Astrocyte (in vitro differentiated cells and primary cell): Measurements from ENCODE around the gene KCNJ2. TPM values are rescaled to one million over a fixed set of nuclear protein-coding genes. Genes with fewer than 3 reads are reported as not detected.
A peak's percentile ranks its signal among the peaks of the same experiment; 100 is the strongest.

ENCODE experiments used
- DNase-seq: peaks from one replicate; pipeline ENCODE4 v3.0.0-alpha.2; 2010; ENCODE audit warnings: low read depth
- FAIRE-seq: peaks from 2 replicates; lab custom pipeline; 2011; peaks lifted over from hg19 to GRCh38; lab: Jason Lieb, UNC
- H2AFZ ChIP-seq: 2 replicates; pipeline ENCODE4 v1.6.0; 2012; ENCODE audit warnings: low read depth, low read length, inconsistent platforms
- H3K27ac ChIP-seq: 2 replicates; pipeline ENCODE4 v1.5.1; 2011; ENCODE audit warnings: low read depth, low read length, inconsistent platforms
- H3K27me3 ChIP-seq: 2 replicates; pipeline ENCODE4 v1.6.0; 2011; ENCODE audit warnings: low read length, inconsistent platforms; ENCODE audit not compliant: insufficient read depth
- H3K36me3 ChIP-seq: 2 replicates; pipeline ENCODE4 v1.5.1; 2011; ENCODE audit warnings: low read length, inconsistent platforms; ENCODE audit not compliant: insufficient read depth
- H3K4me1 ChIP-seq: 2 replicates; pipeline ENCODE4 v1.5.1; 2011; ENCODE audit warnings: low read length, inconsistent platforms; ENCODE audit not compliant: insufficient read depth
- H3K4me2 ChIP-seq: 2 replicates; pipeline ENCODE4 v1.6.0; 2012; ENCODE audit warnings: low read length, inconsistent platforms
- H3K4me3 ChIP-seq: 2 replicates; pipeline ENCODE4 v1.5.1; 2011; ENCODE audit warnings: low read depth, mild to moderate bottlenecking, low read length, inconsistent platforms; ENCODE audit not compliant: insufficient read depth
- H3K79me2 ChIP-seq: 2 replicates; pipeline ENCODE4 v1.6.0; 2012; ENCODE audit warnings: mild to moderate bottlenecking, low read length, inconsistent platforms; ENCODE audit not compliant: insufficient read depth
- H3K9ac ChIP-seq: 2 replicates; pipeline ENCODE4 v1.6.0; 2012; ENCODE audit warnings: mild to moderate bottlenecking, low read length, inconsistent platforms
- H3K9me3 ChIP-seq: 2 replicates; pipeline ENCODE4 v1.5.1; 2012; ENCODE audit warnings: low read depth, mild to moderate bottlenecking, low read length, inconsistent platforms; ENCODE audit not compliant: insufficient read depth
- H4K20me1 ChIP-seq: 2 replicates; pipeline ENCODE4 v1.6.0; 2012; ENCODE audit warnings: low read length, inconsistent platforms; ENCODE audit not compliant: insufficient read depth
- H3K27ac Mint-ChIP-seq: one replicate; pipeline ENCODE4 v1.8.0; 2021; ENCODE audit warnings: mild to moderate bottlenecking, mixed read lengths; ENCODE audit not compliant: unreplicated experiment
- H3K27me3 Mint-ChIP-seq: one replicate; pipeline ENCODE4 v1.8.0; 2021; ENCODE audit warnings: low read depth, mixed read lengths; ENCODE audit not compliant: unreplicated experiment
- H3K36me3 Mint-ChIP-seq: one replicate; pipeline ENCODE4 v1.8.0; 2021; ENCODE audit warnings: low read depth, mixed read lengths; ENCODE audit not compliant: unreplicated experiment
- H3K4me1 Mint-ChIP-seq: one replicate; pipeline ENCODE4 v1.8.0; 2021; ENCODE audit warnings: low read depth, mixed read lengths; ENCODE audit not compliant: unreplicated experiment
- H3K4me3 Mint-ChIP-seq: one replicate; pipeline ENCODE4 v1.8.0; 2021; ENCODE audit warnings: mild to moderate bottlenecking, moderate library complexity, mixed read lengths; ENCODE audit not compliant: unreplicated experiment
- H3K9me3 Mint-ChIP-seq: one replicate; pipeline ENCODE4 v1.8.0; 2021; ENCODE audit warnings: mild to moderate bottlenecking, mixed read lengths; ENCODE audit not compliant: unreplicated experiment
- EZH2 ChIP-seq: IDR thresholded peaks from 2 replicates; pipeline ENCODE4 v1.6.1; 2012; ENCODE audit warnings: mild to moderate bottlenecking, low read length, inconsistent platforms; ENCODE audit not compliant: insufficient read depth
- total RNA-seq: library from RNA; stranded (reverse); gene quantifications from 2 replicates; pipeline ENCODE4 v1.2.1, GENCODE V29; 2021
- TF ChIP-seq, protein P1 (sequence below): IDR thresholded peaks from 2 replicates; pipeline ENCODE4 v1.5.1; 2011; ENCODE audit warnings: low read depth, mild to moderate bottlenecking, inconsistent platforms, low read length, moderate library complexity; ENCODE audit not compliant: insufficient read depth

KCNJ2 gene
- total RNA-seq, 1 donor from 2014 or later, result 10.2 TPM

- Mint-ChIP-seq H3K27ac (no peak overlapping the region), H3K27me3 (no peaks in the 10 kb centered on the region), H3K36me3 (no peaks in the 10 kb centered on the region), H3K9me3 (no peaks in the 10 kb centered on the region), H3K4me3 (no peak overlapping the region), H3K4me1 (peaks cover 14% of the 10 kb centered on the region)
- Histone ChIP-seq H3K27ac (no peak overlapping the region), H3K79me2 (peaks cover 3% of the 10 kb centered on the region), H3K9ac (no peak overlapping the region), H3K4me2 (no peak overlapping the region), H3K4me3 (no peak overlapping the region), H2AFZ (no peak overlapping the region), H3K27me3 (no peaks in the 10 kb centered on the region), H3K36me3 (no peaks in the 10 kb centered on the region), H3K4me1 (peaks cover 8% of the 10 kb centered on the region), H3K9me3 (no peaks in the 10 kb centered on the region), H4K20me1 (no peaks in the 10 kb centered on the region)
- TF ChIP-seq EZH2, result no peak
- TF ChIP-seq, protein P1, sequence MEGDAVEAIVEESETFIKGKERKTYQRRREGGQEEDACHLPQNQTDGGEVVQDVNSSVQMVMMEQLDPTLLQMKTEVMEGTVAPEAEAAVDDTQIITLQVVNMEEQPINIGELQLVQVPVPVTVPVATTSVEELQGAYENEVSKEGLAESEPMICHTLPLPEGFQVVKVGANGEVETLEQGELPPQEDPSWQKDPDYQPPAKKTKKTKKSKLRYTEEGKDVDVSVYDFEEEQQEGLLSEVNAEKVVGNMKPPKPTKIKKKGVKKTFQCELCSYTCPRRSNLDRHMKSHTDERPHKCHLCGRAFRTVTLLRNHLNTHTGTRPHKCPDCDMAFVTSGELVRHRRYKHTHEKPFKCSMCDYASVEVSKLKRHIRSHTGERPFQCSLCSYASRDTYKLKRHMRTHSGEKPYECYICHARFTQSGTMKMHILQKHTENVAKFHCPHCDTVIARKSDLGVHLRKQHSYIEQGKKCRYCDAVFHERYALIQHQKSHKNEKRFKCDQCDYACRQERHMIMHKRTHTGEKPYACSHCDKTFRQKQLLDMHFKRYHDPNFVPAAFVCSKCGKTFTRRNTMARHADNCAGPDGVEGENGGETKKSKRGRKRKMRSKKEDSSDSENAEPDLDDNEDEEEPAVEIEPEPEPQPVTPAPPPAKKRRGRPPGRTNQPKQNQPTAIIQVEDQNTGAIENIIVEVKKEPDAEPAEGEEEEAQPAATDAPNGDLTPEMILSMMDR, result no peak
- FAIRE-seq, result no peak
- DNase-seq, result no peak
These were observed 14.9 kb downstream of the KCNJ2 start for GRCh38 chr17:70184207-70184606.

DNA sequence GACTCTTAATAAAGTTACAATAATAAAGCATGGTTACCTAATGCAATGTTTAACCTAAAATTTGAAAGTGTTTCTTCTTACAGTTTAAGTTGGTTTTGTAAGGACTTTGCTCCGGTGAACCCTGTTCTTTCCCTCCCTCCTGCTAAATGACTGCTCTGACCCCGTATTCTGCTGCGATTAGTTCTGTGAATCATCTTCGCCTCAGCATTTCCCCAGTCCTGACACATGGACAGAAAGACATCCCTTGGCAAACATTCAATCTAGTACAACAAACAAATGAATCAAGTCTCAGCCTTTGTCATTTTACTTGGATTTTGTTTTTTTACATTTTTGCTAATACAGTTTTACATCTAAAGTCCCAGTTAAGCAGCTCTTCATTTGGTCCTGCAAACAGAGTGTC lies 15.4 kb downstream of the KCNJ2 start:
- Mint-ChIP-seq H3K9me3 (no peaks in the 10 kb centered on the region), H3K36me3 (no peaks in the 10 kb centered on the region), H3K4me1 (peaks cover 14% of the 10 kb centered on the region), H3K4me3 (no peak overlapping the region), H3K27me3 (no peaks in the 10 kb centered on the region), H3K27ac (no peak overlapping the region)
- Histone ChIP-seq H3K79me2 (no peaks in the 10 kb centered on the region), H3K9me3 (no peaks in the 10 kb centered on the region), H3K27ac (no peak overlapping the region), H3K27me3 (no peaks in the 10 kb centered on the region), H4K20me1 (no peaks in the 10 kb centered on the region), H3K4me2 (peak overlapping the region; percentile 62), H3K4me1 (peaks cover 8% of the 10 kb centered on the region), H2AFZ (no peak overlapping the region), H3K36me3 (no peaks in the 10 kb centered on the region), H3K9ac (no peak overlapping the region), H3K4me3 (no peak overlapping the region)
- DNase-seq, result peak; percentile 45
- TF ChIP-seq, protein P1, result no peak
- TF ChIP-seq EZH2, result no peak
- FAIRE-seq, result peak; percentile 62

- FAIRE-seq, result peak; percentile 55
- Histone ChIP-seq H4K20me1 (no peaks in the 10 kb centered on the region), H3K4me1 (peaks cover 8% of the 10 kb centered on the region), H3K79me2 (no peaks in the 10 kb centered on the region), H3K4me3 (no peak overlapping the region), H3K27me3 (no peaks in the 10 kb centered on the region), H3K36me3 (no peaks in the 10 kb centered on the region), H2AFZ (no peak overlapping the region), H3K27ac (no peak overlapping the region), H3K9me3 (no peaks in the 10 kb centered on the region), H3K4me2 (peak overlapping the region; percentile 62), H3K9ac (no peak overlapping the region)
- no peak overlapping the region for H3K27ac Mint-ChIP-seq
- TF ChIP-seq, protein P1, result no peak
- TF ChIP-seq EZH2, result no peak
- H3K27me3 Mint-ChIP-seq, result no peaks in the 10 kb centered on the region
- no peaks in the 10 kb centered on the region for H3K36me3 Mint-ChIP-seq
- no peaks in the 10 kb centered on the region for H3K9me3 Mint-ChIP-seq
- no peak overlapping the region for H3K4me3 Mint-ChIP-seq
- DNase-seq, result no peak
- peaks cover 14% of the 10 kb centered on the region for H3K4me1 Mint-ChIP-seq
These were observed 16.0 kb downstream of the KCNJ2 start for GRCh38 chr17:70185285-70185684.
